MM.1S (cell line): Measurements from ENCODE around the gene BTBD8.

Experiments
- DNase-seq: peaks from one replicate; pipeline ENCODE4 v3.0.0-alpha.2; 2015
- H2AFZ ChIP-seq: fragments of 300-600 bp; sonication (generic); 2 replicates; pipeline ENCODE4 v1.6.0; 2016; ENCODE audit warnings: antibody characterized with exemption, low read length
- H3F3A ChIP-seq: fragments of 300-600 bp; sonication (generic); 2 replicates; pipeline ENCODE4 v1.6.1; 2016; ENCODE audit warnings: mild to moderate bottlenecking, antibody characterized with exemption, low read length, moderate library complexity, mixed read lengths; ENCODE audit not compliant: insufficient read depth
- H3K27ac ChIP-seq: fragments of 300-600 bp; sonication (generic); 2 replicates; pipeline ENCODE4 v1.5.1; 2016; ENCODE audit warnings: mild to moderate bottlenecking, low read length
- H3K27me3 ChIP-seq: fragments of 300-600 bp; sonication (generic); replicated peaks from 2 replicates; pipeline ENCODE4 v1.6.0; 2016; ENCODE audit warnings: low read length; ENCODE audit not compliant: insufficient read depth
- H3K36me3 ChIP-seq: fragments of 300-600 bp; sonication (generic); replicated peaks from 2 replicates; pipeline ENCODE4 v1.6.1; 2016; ENCODE audit warnings: mild to moderate bottlenecking, low read length, mixed read lengths; ENCODE audit not compliant: insufficient read depth
- H3K4me1 ChIP-seq: fragments of 300-600 bp; sonication (generic); 2 replicates; pipeline ENCODE4 v1.6.1; 2016; ENCODE audit warnings: low read length, mixed read lengths
- H3K4me2 ChIP-seq: fragments of 300-600 bp; sonication (generic); 2 replicates; pipeline ENCODE4 v1.6.0; 2016; ENCODE audit warnings: low read depth, low read length
- H3K4me3 ChIP-seq: fragments of 300-600 bp; sonication (generic); 2 replicates; pipeline ENCODE4 v1.5.1; 2016; ENCODE audit warnings: low read length, mixed read lengths
- H3K79me2 ChIP-seq: fragments of 300-600 bp; sonication (generic); 2 replicates; pipeline ENCODE4 v1.6.1; 2016; ENCODE audit warnings: mixed run types, low read length, mixed read lengths
- H3K9ac ChIP-seq: fragments of 300-600 bp; sonication (generic); 2 replicates; pipeline ENCODE4 v1.6.1; 2016; ENCODE audit warnings: low read length, mixed read lengths
- H3K9me2 ChIP-seq: fragments of 300-600 bp; sonication (generic); replicated peaks from 2 replicates; pipeline ENCODE4 v1.6.1; 2016; ENCODE audit warnings: mild to moderate bottlenecking, low read length, mixed read lengths; ENCODE audit not compliant: insufficient read depth
- H3K9me3 ChIP-seq: fragments of 300-600 bp; sonication (generic); replicated peaks from 2 replicates; pipeline ENCODE4 v1.6.1; 2016; ENCODE audit warnings: mild to moderate bottlenecking, low read length, mixed read lengths; ENCODE audit not compliant: insufficient read depth
- H4K20me1 ChIP-seq: fragments of 300-600 bp; sonication (generic); 2 replicates; pipeline ENCODE4 v1.6.1; 2016; ENCODE audit warnings: mild to moderate bottlenecking, low read length, moderate library complexity, mixed read lengths; ENCODE audit not compliant: insufficient read depth
- EZH2 ChIP-seq: fragments of 300-600 bp; sonication (generic); optimal IDR thresholded peaks from 2 replicates; pipeline ENCODE3; 2017; ENCODE audit warnings: low read depth, mild to moderate bottlenecking, antibody characterized with exemption, low read length, mixed read lengths
- EZH2phosphoT487 ChIP-seq: fragments of 300-600 bp; sonication (generic); IDR thresholded peaks from 2 replicates; pipeline ENCODE4 v1.6.1; 2018; ENCODE audit warnings: antibody characterized with exemption, low read length
- TF ChIP-seq, protein P1 (sequence below): fragments of 300-600 bp; sonication (generic); IDR thresholded peaks from 2 replicates; pipeline ENCODE4 v1.5.1; 2016; ENCODE audit warnings: antibody characterized with exemption, low read length, mixed read lengths

The BTBD8 gene

DNA sequence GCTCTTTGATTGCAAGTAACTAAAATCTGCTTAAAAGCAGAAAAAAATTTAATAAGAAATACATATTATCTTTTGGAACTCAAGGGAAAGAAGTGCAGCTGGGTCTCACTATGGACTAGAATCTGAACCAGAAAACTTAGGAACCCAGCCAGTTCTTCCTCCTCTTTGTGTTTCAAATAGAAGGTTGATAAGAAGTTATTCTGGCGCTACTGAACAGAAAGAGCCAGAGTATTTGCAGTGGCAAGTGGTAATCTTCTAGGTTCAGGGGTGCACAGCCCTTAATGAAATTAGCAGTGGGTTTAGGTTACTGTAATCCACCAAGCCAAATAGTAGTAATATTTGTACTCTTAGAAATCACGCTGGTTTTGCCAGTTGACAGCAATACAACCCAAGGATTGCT, 28.5 kb downstream of the BTBD8 start:
- no peak overlapping the region for H3K4me2 ChIP-seq
- no peaks in the 10 kb centered on the region for H3K9me2 ChIP-seq
- TF ChIP-seq EZH2phosphoT487 (no peak), EZH2 (no peak)
- TF ChIP-seq, protein P1, sequence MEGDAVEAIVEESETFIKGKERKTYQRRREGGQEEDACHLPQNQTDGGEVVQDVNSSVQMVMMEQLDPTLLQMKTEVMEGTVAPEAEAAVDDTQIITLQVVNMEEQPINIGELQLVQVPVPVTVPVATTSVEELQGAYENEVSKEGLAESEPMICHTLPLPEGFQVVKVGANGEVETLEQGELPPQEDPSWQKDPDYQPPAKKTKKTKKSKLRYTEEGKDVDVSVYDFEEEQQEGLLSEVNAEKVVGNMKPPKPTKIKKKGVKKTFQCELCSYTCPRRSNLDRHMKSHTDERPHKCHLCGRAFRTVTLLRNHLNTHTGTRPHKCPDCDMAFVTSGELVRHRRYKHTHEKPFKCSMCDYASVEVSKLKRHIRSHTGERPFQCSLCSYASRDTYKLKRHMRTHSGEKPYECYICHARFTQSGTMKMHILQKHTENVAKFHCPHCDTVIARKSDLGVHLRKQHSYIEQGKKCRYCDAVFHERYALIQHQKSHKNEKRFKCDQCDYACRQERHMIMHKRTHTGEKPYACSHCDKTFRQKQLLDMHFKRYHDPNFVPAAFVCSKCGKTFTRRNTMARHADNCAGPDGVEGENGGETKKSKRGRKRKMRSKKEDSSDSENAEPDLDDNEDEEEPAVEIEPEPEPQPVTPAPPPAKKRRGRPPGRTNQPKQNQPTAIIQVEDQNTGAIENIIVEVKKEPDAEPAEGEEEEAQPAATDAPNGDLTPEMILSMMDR: no peak
- H3K79me2 ChIP-seq: no peaks in the 10 kb centered on the region
- H3K9me3 ChIP-seq: no peaks in the 10 kb centered on the region
- H3K36me3 ChIP-seq: no peaks in the 10 kb centered on the region
- no peak overlapping the region for H3K4me3 ChIP-seq
- no peak for DNase-seq
- no peak overlapping the region for H3K9ac ChIP-seq
- H2AFZ ChIP-seq: no peak overlapping the region
- no peaks in the 10 kb centered on the region for H3F3A ChIP-seq
- no peaks in the 10 kb centered on the region for H3K27me3 ChIP-seq
- no peak overlapping the region for H3K27ac ChIP-seq
- no peaks in the 10 kb centered on the region for H3K4me1 ChIP-seq
- no peaks in the 10 kb centered on the region for H4K20me1 ChIP-seq

DNA sequence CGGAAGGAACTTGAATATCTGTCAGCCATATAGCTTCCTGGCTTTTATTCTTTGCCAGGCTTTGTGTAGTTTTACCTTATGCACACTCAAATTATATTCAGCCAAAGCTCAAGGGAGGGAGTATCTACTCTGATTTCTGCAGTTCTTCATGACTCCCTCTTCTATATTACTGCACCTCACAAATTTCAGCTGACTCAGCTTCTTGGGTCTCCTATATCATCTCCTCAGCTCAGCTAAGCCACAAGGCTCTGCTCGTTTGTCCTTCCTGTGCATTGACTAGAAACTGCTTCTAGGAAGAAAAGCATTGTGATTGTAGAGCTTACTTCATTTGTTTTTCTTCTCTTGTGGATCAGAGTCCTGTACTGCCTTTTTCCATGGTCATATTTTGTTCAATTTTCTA, 37.4 kb downstream of the BTBD8 start:
- Histone ChIP-seq H3K4me2 (no peak overlapping the region), H3K9me3 (no peaks in the 10 kb centered on the region), H3F3A (no peaks in the 10 kb centered on the region), H3K9me2 (no peaks in the 10 kb centered on the region), H3K79me2 (no peaks in the 10 kb centered on the region), H3K36me3 (no peaks in the 10 kb centered on the region), H3K27ac (no peak overlapping the region), H3K4me1 (no peaks in the 10 kb centered on the region), H2AFZ (no peak overlapping the region), H3K4me3 (no peak overlapping the region), H3K9ac (no peak overlapping the region), H3K27me3 (no peaks in the 10 kb centered on the region), H4K20me1 (no peaks in the 10 kb centered on the region)
- peak; percentile 7 for DNase-seq
- no peak for TF ChIP-seq EZH2
- TF ChIP-seq, protein P1: no peak
- TF ChIP-seq EZH2phosphoT487: no peak

DNA sequence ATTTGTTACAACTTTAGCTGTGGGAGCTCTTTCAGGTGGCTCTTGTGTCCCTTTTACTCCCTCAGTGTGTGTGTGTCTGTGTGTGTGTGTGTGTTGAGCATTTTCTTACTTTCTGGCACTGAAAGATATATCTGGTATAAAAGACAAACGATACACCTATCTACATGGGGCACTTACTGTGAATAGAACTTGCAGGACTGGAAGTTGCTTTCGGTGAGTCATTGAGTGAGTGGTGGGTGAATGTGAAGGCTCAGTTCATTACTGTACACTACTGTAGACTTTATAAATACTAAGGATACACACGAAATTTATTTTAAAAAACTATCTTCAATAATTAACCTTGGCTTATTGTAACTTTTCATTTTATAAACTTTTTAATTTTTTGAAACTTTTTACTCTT, 38.7 kb downstream of the BTBD8 start:
- H3K36me3 ChIP-seq: no peaks in the 10 kb centered on the region
- no peaks in the 10 kb centered on the region for H3K9me2 ChIP-seq
- H3K79me2 ChIP-seq: no peaks in the 10 kb centered on the region
- TF ChIP-seq, protein P1: no peak
- TF ChIP-seq EZH2 (no peak), EZH2phosphoT487 (no peak)
- H3K27me3 ChIP-seq: no peaks in the 10 kb centered on the region
- H3F3A ChIP-seq: no peaks in the 10 kb centered on the region
- no peak overlapping the region for H3K4me3 ChIP-seq
- H4K20me1 ChIP-seq: no peaks in the 10 kb centered on the region
- no peaks in the 10 kb centered on the region for H3K4me1 ChIP-seq
- no peak overlapping the region for H3K27ac ChIP-seq
- no peak for DNase-seq
- H3K4me2 ChIP-seq: no peak overlapping the region
- H2AFZ ChIP-seq: no peak overlapping the region
- no peaks in the 10 kb centered on the region for H3K9me3 ChIP-seq
- no peak overlapping the region for H3K9ac ChIP-seq
